Right lobe of liver (tissue), 6 donors: ENCODE data around the gene AGO4. TPM values are rescaled to one million over a fixed set of nuclear protein-coding genes. Genes with fewer than 3 reads are reported as not detected.

ENCODE experiments used
- ATAC-seq, 4 donors: fragments of 200-7000 bp; cut with Tn5 transposase; one replicate each; pipeline ENCODE4 v1.9.1; 2020; ENCODE audit warnings: mild to moderate bottlenecking in 4 of 4, moderate library complexity in 4 of 4
- DNase-seq, 3 donors: peaks; one replicate each; pipeline ENCODE4 v3.0.0-alpha.2; 2020
- H3K27ac ChIP-seq, 3 donors: fragments of 200-600 bp; one replicate each; pipeline ENCODE4 v1.8.0; 2022
- H3K27me3 ChIP-seq, 2 donors: fragments of 200-600 bp; one replicate each; pipeline ENCODE4 v1.8.0; 2022
- H3K36me3 ChIP-seq, 4 donors: fragments of 200-600 bp; sonication (generic) in 1 of 4; one replicate each; pipeline versions ENCODE4 v1.5.1 to v1.8.0; 2017 to 2022; ENCODE audit warnings: control low read depth in 1 of 4
- H3K4me1 ChIP-seq, 4 donors: fragments of 200-600 bp; sonication (generic) in 1 of 4; one replicate each; pipeline versions ENCODE4 v1.5.1 to v1.8.0; 2017 to 2022; ENCODE audit warnings: control low read depth in 1 of 4
- H3K4me3 ChIP-seq, 3 donors: fragments of 200-600 bp; one replicate each; pipeline ENCODE4 v1.8.0; 2022
- H3K9me3 ChIP-seq, 4 donors: fragments of 200-600 bp; sonication (generic) in 1 of 4; one replicate each; pipeline versions ENCODE4 v1.5.1 to v1.8.0; 2017 to 2022; ENCODE audit warnings: control low read depth in 1 of 4
- POLR2A ChIP-seq: fragments of 450-650 bp; IDR thresholded peaks from one replicate; pipeline ENCODE4 v1.6.1; 2017; ENCODE audit warnings: antibody characterized with exemption, mild to moderate bottlenecking
- WGBS: methylation state at CpG from one replicate; pipeline ENCODE4 v1.1.6; 2018; ENCODE audit warnings: low coverage, low lambda C conversion rate; ENCODE audit not compliant: insufficient coverage; ENCODE audit errors: missing lambda C conversion rate; 5-methylcytosine and 5-hydroxymethylcytosine counted together
- intact Hi-C, 2 donors: fragments of 100-400 bp; cut with DNase I; formaldehyde crosslinking; loops; one replicate each; pipeline versions ENCODE4 v1.11.2 to v1.14.1; 2022
- total RNA-seq, 6 experiments: library from RNA; depleted of rRNA in 2 of 6; stranded (reverse); fragments of >200 nt in 2 of 6; fragmentation: NEBNext Ultra II Directional in 3 of 6; extraction: Animal tissue kit (Norgen Biotek cat#: 25700) in 3 of 6; gene quantifications; one replicate each; pipeline versions ENCODE4 v1.1.0 to v1.2.4, GENCODE V29; 2016 to 2023
- TF ChIP-seq, protein P1 (sequence below), 4 donors: fragments of 200-600 bp in 3 of 4; fragments of 450-650 bp in 1 of 4; IDR thresholded peaks; one replicate each; pipeline versions ENCODE4 v1.5.1 to v1.8.0; 2016 to 2022; ENCODE audit warnings: antibody characterized with exemption in 4 of 4, mild to moderate bottlenecking in 2 of 4
- donor health status: DM: no; HTN: yes; CAD: no.
- donor health status: DM: no; HTN: no; CAD: no.
- donor health status: DM: no; HTN: no; CAD: no.
- donor health status: DM: no; HTN: yes; CAD: no.
- donor health status: DM: no; HTN: yes; CAD: no.

AGO4 gene
- total RNA-seq, 6 experiments from 2014 or later: 6.5 to 10.4 (median 7.7) TPM

- H3K9me3 ChIP-seq: no peaks in the 10 kb centered on the region
- peak overlapping the region; percentile 90 to 94 (median 93) for H3K4me3 ChIP-seq
- TF ChIP-seq POLR2A: no peak
- TF ChIP-seq, protein P1, sequence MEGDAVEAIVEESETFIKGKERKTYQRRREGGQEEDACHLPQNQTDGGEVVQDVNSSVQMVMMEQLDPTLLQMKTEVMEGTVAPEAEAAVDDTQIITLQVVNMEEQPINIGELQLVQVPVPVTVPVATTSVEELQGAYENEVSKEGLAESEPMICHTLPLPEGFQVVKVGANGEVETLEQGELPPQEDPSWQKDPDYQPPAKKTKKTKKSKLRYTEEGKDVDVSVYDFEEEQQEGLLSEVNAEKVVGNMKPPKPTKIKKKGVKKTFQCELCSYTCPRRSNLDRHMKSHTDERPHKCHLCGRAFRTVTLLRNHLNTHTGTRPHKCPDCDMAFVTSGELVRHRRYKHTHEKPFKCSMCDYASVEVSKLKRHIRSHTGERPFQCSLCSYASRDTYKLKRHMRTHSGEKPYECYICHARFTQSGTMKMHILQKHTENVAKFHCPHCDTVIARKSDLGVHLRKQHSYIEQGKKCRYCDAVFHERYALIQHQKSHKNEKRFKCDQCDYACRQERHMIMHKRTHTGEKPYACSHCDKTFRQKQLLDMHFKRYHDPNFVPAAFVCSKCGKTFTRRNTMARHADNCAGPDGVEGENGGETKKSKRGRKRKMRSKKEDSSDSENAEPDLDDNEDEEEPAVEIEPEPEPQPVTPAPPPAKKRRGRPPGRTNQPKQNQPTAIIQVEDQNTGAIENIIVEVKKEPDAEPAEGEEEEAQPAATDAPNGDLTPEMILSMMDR (IDR thresholded peaks at IDR 0.05): no peak
- peaks cover 0 to 7% (median 0%) of the 10 kb centered on the region in 4 donors for H3K4me1 ChIP-seq
- intact Hi-C loops: loop anchor here in 1 of 2 donors (5.0 kb wide), 1 partner anchor 205 kb away; the partner anchor contains the start of gene ADPRS
- H3K36me3 ChIP-seq: no peaks in the 10 kb centered on the region
- ATAC-seq: no peak
- DNase-seq: peak in 1 of 3 donors; percentile 48
- no peaks in the 10 kb centered on the region for H3K27me3 ChIP-seq
- 49% methylated on average over 15 of the region's 16 CpGs for WGBS
- H3K27ac ChIP-seq: no peak overlapping the region
These were observed 74.7 kb downstream of the AGO4 start for GRCh38 chr1:35882586-35882944.

DNA sequence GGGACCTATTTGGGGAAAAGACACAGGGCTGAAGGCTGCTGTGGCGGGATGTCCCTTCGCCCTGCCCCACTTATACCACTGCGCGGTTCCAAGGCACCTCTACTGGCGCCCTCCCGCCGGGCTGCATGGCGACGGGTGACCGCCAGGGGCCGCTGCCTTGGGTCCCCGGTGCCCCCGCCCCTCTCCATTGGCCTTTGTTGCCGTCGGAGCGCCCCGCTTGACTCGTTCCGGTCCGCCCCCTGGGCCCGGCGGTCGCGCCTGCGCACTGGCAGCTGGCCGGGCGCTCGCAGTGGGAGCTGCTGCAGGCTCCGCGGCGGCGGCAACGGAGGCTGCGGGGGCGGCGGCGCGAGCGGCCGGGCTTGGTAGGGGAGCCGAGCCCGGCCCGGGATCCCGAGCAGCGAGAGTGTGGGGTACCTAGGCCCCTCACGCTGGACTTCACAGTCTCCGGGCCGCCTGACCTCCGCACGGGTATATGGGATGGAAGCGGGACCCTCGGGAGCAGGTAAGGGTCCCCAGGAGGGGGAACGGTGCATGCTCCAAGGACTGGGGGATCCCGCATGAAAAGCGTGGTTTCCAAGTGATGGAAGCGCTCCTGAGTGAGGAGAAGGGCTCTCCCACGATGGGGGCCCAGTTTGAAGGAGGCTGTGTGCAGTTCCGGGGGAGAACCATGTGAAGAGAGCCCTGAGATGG lies 75.3 kb downstream of the AGO4 start, which contains the start of gene AGO1:
Gene AGO1 (plus strand): TSS at position 265 of the 690 bp plus-strand sequence. CDS start 213 bp downstream, at position 478.
- 0% methylated on average over 6 of the region's 58 CpGs for WGBS
- peak; percentile 97 to 99 (median 98) for ATAC-seq
- peak within 1 kb of the TSS; percentile 90 to 94 (median 93) for H3K4me3 ChIP-seq
- H3K4me1 ChIP-seq: peaks cover 0 to 7% (median 0%) of the 10 kb centered on the region in 4 donors
- peak; percentile 80 for TF ChIP-seq POLR2A
- TF ChIP-seq, protein P1 (IDR thresholded peaks at IDR 0.05): peak; percentile 98 to 100 (median 98)
- H3K9me3 ChIP-seq: no peaks in the 10 kb centered on the region
- H3K27me3 ChIP-seq: no peaks in the 10 kb centered on the region
- H3K27ac ChIP-seq: peak within 1 kb of the TSS; percentile 7 to 68 (median 56)
- no peaks in the 10 kb centered on the region for H3K36me3 ChIP-seq
- intact Hi-C loops: loop anchor here in 1 of 2 donors (5.0 kb wide), 1 partner anchor 204 kb away; the partner anchor contains the start of gene ADPRS
- peak; percentile 96 for DNase-seq

- H3K27me3 ChIP-seq: no peaks in the 10 kb centered on the region
- peak; percentile 29 to 52 (median 41) for ATAC-seq
- H3K4me3 ChIP-seq: peak overlapping the region; percentile 90 to 94 (median 93)
- H3K9me3 ChIP-seq: no peaks in the 10 kb centered on the region
- peaks cover 0 to 7% (median 0%) of the 10 kb centered on the region in 4 donors for H3K4me1 ChIP-seq
- WGBS: 0% methylated on average over 7 of the region's 29 CpGs
- no peaks in the 10 kb centered on the region for H3K36me3 ChIP-seq
- DNase-seq: peak; percentile 48 to 68 (median 63)
- intact Hi-C loops: loop anchor here in 1 of 2 donors (5.0 kb wide), 1 partner anchor 204 kb away; the partner anchor contains the start of gene ADPRS
- TF ChIP-seq POLR2A: no peak
- TF ChIP-seq, protein P1 (IDR thresholded peaks at IDR 0.05): no peak
- peak overlapping the region; percentile 7 to 68 (median 56) for H3K27ac ChIP-seq
These were observed 75.9 kb downstream of the AGO4 start for GRCh38 chr1:35883635-35884101.

DNA sequence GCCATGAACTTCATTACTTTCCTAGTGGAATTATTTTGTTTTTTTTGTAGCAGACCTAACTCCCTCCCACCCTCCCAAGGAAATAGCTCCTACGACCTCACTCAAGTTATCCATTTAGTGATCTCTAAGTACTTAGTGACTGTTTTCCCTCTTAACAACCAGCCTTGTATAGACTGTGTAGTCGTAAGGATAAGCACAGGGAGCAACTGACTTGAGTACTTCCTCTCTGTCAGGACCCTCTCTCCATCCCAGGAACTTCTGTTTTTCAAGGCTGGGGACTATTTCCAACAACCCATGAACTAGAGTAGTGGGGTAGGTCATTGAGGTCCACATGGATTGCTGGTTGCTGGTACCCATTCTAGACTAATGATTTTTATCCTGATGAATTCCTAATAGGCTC lies 77.1 kb downstream of the AGO4 start:
- WGBS: 45% methylated on average over 2 of the region's 2 CpGs
- no peak overlapping the region for H3K27ac ChIP-seq
- DNase-seq (no peak), ATAC-seq (no peak)
- peaks cover 0 to 4% (median 0%) of the 10 kb centered on the region in 4 donors for H3K4me1 ChIP-seq
- intact Hi-C loops: loop anchor here in 1 of 2 donors (5.0 kb wide), 1 partner anchor 202 kb away; the partner anchor contains the start of gene ADPRS
- no peak for TF ChIP-seq POLR2A
- TF ChIP-seq, protein P1 (IDR thresholded peaks at IDR 0.05): no peak
- H3K9me3 ChIP-seq: no peaks in the 10 kb centered on the region
- H3K36me3 ChIP-seq: no peaks in the 10 kb centered on the region
- H3K4me3 ChIP-seq: no peak overlapping the region
- no peaks in the 10 kb centered on the region for H3K27me3 ChIP-seq
